ENCODE measurements around the gene SLC16A2.

The SLC16A2 gene

GRCh38 chrX:74437530-74437929 is 16.2 kb downstream of the SLC16A2 start:
- DNase-seq (ENCODE audit: low read depth): peak; percentile 61
- no peak for TF ChIP-seq CTCF (IDR thresholded peaks at IDR 0.05; ENCODE audit: insufficient read depth, low read depth, low read length, missing control alignments)
- H3K4me3 ChIP-seq (ENCODE audit: low read length): no peak overlapping the region

GRCh38 chrX:74438764-74439163 is 17.5 kb downstream of the SLC16A2 start:
- TF ChIP-seq CTCF (IDR thresholded peaks at IDR 0.05; ENCODE audit: insufficient read depth, low read depth, low read length, missing control alignments): no peak
- no peak overlapping the region for H3K4me3 ChIP-seq (ENCODE audit: low read length)
- DNase-seq (ENCODE audit: low read depth): no peak

- no peak overlapping the region for H3K4me3 ChIP-seq (ENCODE audit: low read length)
- TF ChIP-seq CTCF (IDR thresholded peaks at IDR 0.05; ENCODE audit: insufficient read depth, low read depth, low read length, missing control alignments): no peak
- DNase-seq (ENCODE audit: low read depth): no peak
Measured at GRCh38 chrX:74445099-74445498, 23.8 kb downstream of the SLC16A2 start.

DNA sequence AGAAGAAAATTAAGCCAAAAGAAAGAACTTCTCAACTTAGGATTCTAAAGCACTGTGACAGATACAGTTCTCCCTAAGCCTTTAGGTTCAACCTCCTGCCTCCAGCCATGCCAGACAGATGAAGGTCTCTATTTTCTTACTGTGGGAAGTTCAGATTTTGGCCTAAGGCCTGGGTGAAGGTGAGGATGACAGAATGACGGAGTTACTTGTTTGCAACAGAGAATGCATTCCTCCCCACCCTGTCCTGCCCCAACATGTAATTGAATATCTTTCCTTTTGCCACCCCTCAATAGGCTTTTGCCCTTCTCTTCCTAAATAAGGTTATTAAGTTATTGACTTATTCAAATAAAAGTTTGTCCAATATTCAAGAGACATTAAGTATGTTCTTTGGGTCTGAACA is 25.6 kb downstream of the SLC16A2 start:
- peak; percentile 74 for DNase-seq (ENCODE audit: low read depth)
- no peak for TF ChIP-seq CTCF (IDR thresholded peaks at IDR 0.05; ENCODE audit: insufficient read depth, low read depth, low read length, missing control alignments)
- H3K4me3 ChIP-seq (ENCODE audit: low read length): no peak overlapping the region

DNA sequence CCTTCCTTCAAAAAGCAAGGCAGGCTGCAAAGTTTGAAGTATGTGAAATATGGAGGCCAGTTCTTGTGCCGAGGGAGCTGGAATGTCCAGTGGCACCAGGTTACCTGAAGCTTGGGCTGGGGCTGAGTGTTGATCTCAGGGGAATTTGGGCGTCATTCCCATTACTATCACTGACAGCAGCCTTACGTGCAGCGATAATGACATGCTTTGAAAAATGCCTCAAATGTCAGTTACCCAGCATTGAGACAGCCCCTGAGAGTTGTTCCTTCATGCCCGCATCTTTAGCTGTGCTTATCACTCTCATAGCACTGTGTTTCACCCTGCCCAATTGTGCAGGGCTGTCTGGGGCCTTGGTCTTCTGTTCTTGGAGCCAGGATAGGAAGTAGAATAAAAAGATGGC is 27.4 kb downstream of the SLC16A2 start:
- TF ChIP-seq CTCF (IDR thresholded peaks at IDR 0.05; ENCODE audit: insufficient read depth, low read depth, low read length, missing control alignments): no peak
- DNase-seq (ENCODE audit: low read depth): no peak
- no peak overlapping the region for H3K4me3 ChIP-seq (ENCODE audit: low read length)

DNA sequence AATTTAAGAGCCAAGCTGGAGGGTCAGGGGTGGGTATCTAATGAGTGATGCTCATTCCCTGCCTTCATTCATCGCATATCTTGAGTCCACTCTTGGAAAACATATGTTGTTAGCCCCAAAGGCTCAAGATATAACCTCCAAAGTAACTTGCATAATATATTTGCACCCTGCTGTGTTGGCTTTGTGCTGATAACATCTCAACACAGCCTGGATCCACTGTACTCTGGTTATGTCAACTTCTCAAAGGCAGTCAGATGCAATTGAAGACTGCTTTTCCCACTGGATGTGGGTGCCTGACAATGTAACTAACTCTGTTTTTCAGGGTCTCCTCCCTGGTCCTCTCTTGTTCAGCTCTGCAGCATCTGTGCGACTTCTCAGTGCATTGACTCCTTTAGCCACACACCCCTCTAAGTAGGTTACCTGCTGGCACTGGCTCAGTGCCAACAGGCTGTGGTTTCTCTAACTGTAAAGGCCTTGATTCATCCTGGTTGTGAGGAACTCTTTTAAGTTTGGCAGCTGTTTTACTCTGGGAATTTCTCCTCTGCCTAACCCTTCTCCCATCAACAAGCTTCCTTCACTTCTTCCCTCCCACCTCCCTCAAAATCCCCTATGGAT is 28.1 kb downstream of the SLC16A2 start:
- peak; percentile 71 for DNase-seq (ENCODE audit: low read depth)
- no peak overlapping the region for H3K4me3 ChIP-seq (ENCODE audit: low read length)
- no peak for TF ChIP-seq CTCF (IDR thresholded peaks at IDR 0.05; ENCODE audit: insufficient read depth, low read depth, low read length, missing control alignments)

DNA sequence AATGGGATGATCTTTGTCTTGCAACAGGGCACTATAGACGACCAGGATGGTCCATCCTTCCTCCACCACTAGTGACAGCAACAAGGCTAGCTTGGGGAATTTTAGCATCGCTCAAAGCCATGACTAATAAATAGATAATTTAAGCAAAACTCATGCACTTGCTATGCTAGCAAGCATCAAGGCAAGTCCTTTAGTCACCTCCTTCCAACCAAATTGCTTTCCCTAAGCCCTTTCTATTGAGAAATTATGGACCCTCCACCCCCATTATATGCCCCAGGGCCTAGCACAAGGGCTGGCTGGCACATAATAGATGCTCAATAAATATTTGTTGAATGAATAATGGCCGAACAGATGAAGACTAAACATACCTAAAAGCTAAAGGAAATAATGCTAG is 28.6 kb downstream of the SLC16A2 start:
- no peak overlapping the region for H3K4me3 ChIP-seq (ENCODE audit: low read length)
- peak; percentile 85 for DNase-seq (ENCODE audit: low read depth)
- TF ChIP-seq CTCF (IDR thresholded peaks at IDR 0.05; ENCODE audit: insufficient read depth, low read depth, low read length, missing control alignments): no peak

Measured in epithelial cell of esophagus (primary cell).